Liver (tissue), 9 donors: ENCODE results near the gene SEMA5A. TPM values are rescaled to one million over a fixed set of nuclear protein-coding genes. Genes with fewer than 3 reads are reported as not detected.

ENCODE experiments used
- DNase-seq: peaks from one replicate; pipeline ENCODE4 v3.0.0-alpha.2; 2017; ENCODE audit warnings: low spot score
- H3K27ac ChIP-seq, 2 donors: one replicate each; pipeline ENCODE4 v1.7.0; 2013; ENCODE audit warnings: inconsistent platforms in 2 of 2, low read length in 2 of 2, control low read depth in 1 of 2, low read depth in 1 of 2, mild to moderate bottlenecking in 1 of 2
- H3K27me3 ChIP-seq, 4 donors: one replicate each; pipeline versions ENCODE4 v1.6.1 to v1.7.0; 2013; ENCODE audit warnings: low read length in 3 of 4, inconsistent platforms in 1 of 4, mild to moderate bottlenecking in 1 of 4, moderate library complexity in 1 of 4; ENCODE audit not compliant: control insufficient read depth in 4 of 4, insufficient read depth in 4 of 4
- H3K36me3 ChIP-seq, 4 donors: one replicate each; pipeline versions ENCODE4 v1.6.1 to v1.7.0; 2013; ENCODE audit warnings: low read length in 3 of 4, mild to moderate bottlenecking in 3 of 4, low read depth in 1 of 4, moderate library complexity in 1 of 4; ENCODE audit not compliant: control insufficient read depth in 4 of 4, insufficient read depth in 3 of 4
- H3K4me1 ChIP-seq, 4 donors: one replicate each; pipeline versions ENCODE4 v1.6.1 to v1.7.0; 2013; ENCODE audit warnings: low read length in 3 of 4, mild to moderate bottlenecking in 3 of 4, moderate library complexity in 1 of 4; ENCODE audit not compliant: control insufficient read depth in 4 of 4, insufficient read depth in 4 of 4
- H3K4me3 ChIP-seq, 3 donors: one replicate each; pipeline versions ENCODE4 v1.6.1 to v1.7.0; 2013; ENCODE audit warnings: low read length in 3 of 3, control low read depth in 1 of 3, low read depth in 1 of 3, mild to moderate bottlenecking in 1 of 3
- H3K9ac ChIP-seq, 2 donors: one replicate each; pipeline ENCODE4 v1.7.0; 2013; ENCODE audit warnings: low read length in 2 of 2, mild to moderate bottlenecking in 2 of 2, moderate library complexity in 2 of 2, control low read depth in 1 of 2, low read depth in 1 of 2
- H3K9me3 ChIP-seq, 4 donors: one replicate each; pipeline versions ENCODE4 v1.6.1 to v1.7.0; 2013; ENCODE audit warnings: low read length in 3 of 4; ENCODE audit not compliant: control insufficient read depth in 4 of 4
- ATF3 ChIP-seq: IDR thresholded peaks from 2 replicates; pipeline ENCODE4 v1.6.1; 2016; ENCODE audit warnings: antibody characterized with exemption
- CTCF ChIP-seq: fragments of 150-350 bp; IDR thresholded peaks from 2 replicates; pipeline ENCODE4 v1.5.1; 2017; ENCODE audit warnings: improper control_type of control experiment, low read depth, low read length; ENCODE audit not compliant: missing input control
- EGR1 ChIP-seq, 2 donors: IDR thresholded peaks; 2 replicates each; pipeline ENCODE4 v1.6.1; 2016 to 2018; ENCODE audit warnings: antibody characterized with exemption in 2 of 2, low read depth in 2 of 2
- FOXA1 ChIP-seq: IDR thresholded peaks from 2 replicates; pipeline ENCODE4 v1.6.1; 2016; ENCODE audit warnings: antibody characterized with exemption
- FOXA2 ChIP-seq: IDR thresholded peaks from 2 replicates; pipeline ENCODE4 v1.6.1; 2016; ENCODE audit warnings: antibody characterized with exemption
- GABPA ChIP-seq, 2 donors: IDR thresholded peaks in 1 of 2; conservative IDR thresholded peaks in 1 of 2; 2 replicates each; pipeline ENCODE4 v1.6.1; 2016; ENCODE audit warnings: antibody characterized with exemption in 2 of 2, mild to moderate bottlenecking in 1 of 2, moderate library complexity in 1 of 2
- HNF4A ChIP-seq, 2 donors: conservative IDR thresholded peaks; 2 replicates each; pipeline ENCODE4 v1.6.1; 2016; ENCODE audit warnings: antibody characterized with exemption in 2 of 2, mild to moderate bottlenecking in 2 of 2
- HNF4G ChIP-seq: IDR thresholded peaks from 2 replicates; pipeline ENCODE4 v1.6.1; 2016; ENCODE audit warnings: antibody characterized with exemption
- RAD21 ChIP-seq, 2 donors: IDR thresholded peaks; 2 replicates each; pipeline ENCODE4 v1.6.1; 2016; ENCODE audit warnings: antibody characterized with exemption in 2 of 2, mild to moderate bottlenecking in 2 of 2
- REST ChIP-seq: IDR thresholded peaks from 2 replicates; pipeline ENCODE4 v1.6.1; 2016; ENCODE audit warnings: antibody characterized with exemption, mild to moderate bottlenecking
- RXRA ChIP-seq, 2 donors: IDR thresholded peaks; 2 replicates each; pipeline ENCODE4 v1.6.1; 2017 to 2018; ENCODE audit warnings: antibody characterized with exemption in 2 of 2, mild to moderate bottlenecking in 1 of 2
- YY1 ChIP-seq: IDR thresholded peaks from 2 replicates; pipeline ENCODE4 v1.6.1; 2016; ENCODE audit warnings: antibody characterized with exemption, mild to moderate bottlenecking
- WGBS: extraction: QIAGEN DNeasy Blood & Tissue Kit; methylation state at CpG from one replicate; pipeline ENCODE4 v1.1.7; 2013; 5-methylcytosine and 5-hydroxymethylcytosine counted together
- polyA plus RNA-seq, 2 donors: library from polyadenylated mRNA; stranded (reverse) in 1 of 2; unstranded in 1 of 2; fragments of 200-250 nt in 1 of 2; fragments of >200 nt in 1 of 2; fragmentation: Nextera tagmentation in 1 of 2; extraction: Ambion mirVana in 1 of 2; gene quantifications; one replicate each; pipeline versions ENCODE4 v1.2.1 to v1.2.3, GENCODE V29; 2013 to 2015
- total RNA-seq, 2 donors: library from RNA; depleted of rRNA; stranded (reverse); fragments of >200 nt; gene quantifications; one replicate each; pipeline ENCODE4 v1.2.3, GENCODE V29; 2014
- TF ChIP-seq, protein P1 (sequence below): IDR thresholded peaks from 2 replicates; pipeline ENCODE4 v1.6.1; 2016; ENCODE audit warnings: antibody characterized with exemption
- donor health status: healthy.
- donor health status: healthy.
- donor health status: healthy.
- donor health status: healthy.
- donor health status: healthy.

SEMA5A gene
- total and polyA plus RNA-seq, 4 donors: 1.1 to 5.8 (median 3.2) TPM

DNA sequence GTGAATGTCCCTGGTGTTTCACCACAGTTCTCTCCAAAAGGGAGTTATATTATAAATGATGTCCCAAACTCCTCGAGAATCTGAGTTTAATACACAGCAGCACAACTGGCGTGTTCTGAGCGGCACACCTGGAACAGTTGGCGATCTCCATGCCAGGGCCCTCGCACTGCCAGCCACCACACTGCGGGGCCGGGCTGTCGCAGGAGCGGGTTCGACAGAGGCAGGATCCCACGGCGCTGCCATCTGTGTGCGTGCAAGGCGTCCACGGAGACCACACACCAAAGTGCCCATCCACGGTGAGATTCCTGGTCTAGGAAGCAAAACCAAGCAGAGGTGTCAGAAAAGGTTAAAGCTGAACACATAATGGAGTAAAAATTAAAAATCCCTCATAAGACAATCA, 423.3 kb downstream of the SEMA5A start:
- DNase-seq: no peak
- H3K27me3 ChIP-seq: no peaks in the 10 kb centered on the region
- H3K4me3 ChIP-seq: no peak overlapping the region
- H3K9ac ChIP-seq: no peak overlapping the region
- peaks cover 0 to 5% (median 2%) of the 10 kb centered on the region in 4 donors for H3K36me3 ChIP-seq
- no peaks in the 10 kb centered on the region for H3K9me3 ChIP-seq
- WGBS: 95% methylated on average over 16 of the region's 16 CpGs
- H3K4me1 ChIP-seq: no peaks in the 10 kb centered on the region
- TF ChIP-seq HNF4A (conservative IDR thresholded peaks at IDR 0.05) (no peak), FOXA1 (no peak)
- TF ChIP-seq, protein P1, sequence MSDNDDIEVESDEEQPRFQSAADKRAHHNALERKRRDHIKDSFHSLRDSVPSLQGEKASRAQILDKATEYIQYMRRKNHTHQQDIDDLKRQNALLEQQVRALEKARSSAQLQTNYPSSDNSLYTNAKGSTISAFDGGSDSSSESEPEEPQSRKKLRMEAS: no peak
- H3K27ac ChIP-seq: no peak overlapping the region

GRCh38 chr5:9121597-9121996, 424.3 kb downstream of the SEMA5A start:
- 43% methylated on average over 1 of the region's 1 CpG for WGBS
- TF ChIP-seq HNF4G (peak; percentile 15), CTCF (no peak), EGR1 (IDR thresholded peaks at IDR 0.05; ENCODE audit: low read depth in 2 of 2) (no peak), HNF4A (conservative IDR thresholded peaks at IDR 0.05) (peak; percentile 40 to 71), RXRA (IDR thresholded peaks at IDR 0.05) (no peak), RAD21 (IDR thresholded peaks at IDR 0.05) (no peak), REST (no peak)
- TF ChIP-seq, protein P1: no peak
- no peaks in the 10 kb centered on the region for H3K4me1 ChIP-seq
- no peak overlapping the region for H3K4me3 ChIP-seq
- H3K9ac ChIP-seq: no peak overlapping the region
- peaks cover 0 to 5% (median 2%) of the 10 kb centered on the region in 4 donors for H3K36me3 ChIP-seq
- no peaks in the 10 kb centered on the region for H3K27me3 ChIP-seq
- no peak for DNase-seq
- H3K27ac ChIP-seq: no peak overlapping the region
- H3K9me3 ChIP-seq: no peaks in the 10 kb centered on the region

DNA sequence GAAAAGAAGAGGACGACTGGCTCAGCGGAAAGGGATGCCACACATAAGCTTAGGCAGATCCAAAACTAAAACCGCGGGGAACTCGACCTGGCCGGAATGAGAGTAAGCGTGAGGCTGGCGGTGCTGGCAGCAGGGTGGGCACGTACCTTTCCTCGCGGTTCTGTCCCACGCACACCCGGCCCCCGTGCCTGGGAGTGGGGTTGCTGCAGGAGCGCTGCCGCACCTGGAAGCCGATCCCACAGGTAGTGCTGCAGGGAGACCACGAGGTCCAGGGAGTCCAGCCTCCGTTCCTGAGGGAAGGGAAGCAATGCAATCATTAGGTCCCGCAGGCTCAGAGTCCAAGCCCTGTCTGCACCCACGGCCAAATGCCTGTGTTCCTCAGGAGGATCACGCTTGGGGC, 427.0 kb downstream of the SEMA5A start:
- no peak overlapping the region for H3K27ac ChIP-seq
- 93% methylated on average over 22 of the region's 22 CpGs for WGBS
- no peak for DNase-seq
- H3K9ac ChIP-seq: no peak overlapping the region
- no peaks in the 10 kb centered on the region for H3K9me3 ChIP-seq
- H3K4me3 ChIP-seq: no peak overlapping the region
- H3K27me3 ChIP-seq: no peaks in the 10 kb centered on the region
- TF ChIP-seq GABPA (IDR thresholded peaks at IDR 0.05 in 1 of 2, conservative IDR thresholded peaks at IDR 0.05 in 1 of 2): no peak
- no peak for TF ChIP-seq FOXA2
- TF ChIP-seq FOXA1: no peak
- no peak for TF ChIP-seq YY1
- TF ChIP-seq ATF3: no peak
- H3K36me3 ChIP-seq: peaks cover 0 to 13% (median 6%) of the 10 kb centered on the region in 4 donors
- no peaks in the 10 kb centered on the region for H3K4me1 ChIP-seq
